Endothelial cell of umbilical vein (primary cell): ENCODE data around the gene EEF1AKMT3. TPM values are rescaled to one million over a fixed set of nuclear protein-coding genes. Genes with fewer than 3 reads are reported as not detected.

ENCODE experiments used
- BruUV-seq: library from RNA; stranded (reverse); fragments of 400-500 nt; replicated peaks from 2 replicates; lab custom pipeline; 2021; lab: Mats Ljungman, UMichigan
- CTCF ChIA-PET: fragments of 300-600, 350-600 bp; sonication (Branson Sonifier 250); formaldehyde crosslinking; loops from one replicate; lab custom pipeline; 2021; ENCODE audit warnings: antibody characterized with exemption, inconsistent platforms; lab: Charles Lee
- POLR2A ChIA-PET: fragments of 300-600, 350-600 bp; sonication (Branson Sonifier 250); formaldehyde crosslinking; loops from one replicate; lab custom pipeline; 2021; ENCODE audit warnings: antibody characterized with exemption, inconsistent platforms; lab: Charles Lee
- DNase-seq: peaks from one replicate; pipeline ENCODE4 v3.0.0-alpha.2; 2011; ENCODE audit warnings: low read depth, low spot score
- FAIRE-seq: peaks from 2 replicates; lab custom pipeline; 2011; peaks lifted over from hg19 to GRCh38; lab: Jason Lieb, UNC
- H2AFZ ChIP-seq: 2 replicates; pipeline ENCODE4 v1.6.0; 2012; ENCODE audit warnings: low read depth, low read length, control low read depth, inconsistent platforms
- H3K27ac ChIP-seq: 2 replicates; pipeline ENCODE4 v1.5.1; 2011; ENCODE audit warnings: low read depth, mild to moderate bottlenecking, control low read depth, low read length, moderate library complexity; ENCODE audit not compliant: insufficient read depth
- H3K27me3 ChIP-seq, 2 experiments: 2 replicates each; pipeline versions ENCODE4 v1.6.0 to v1.6.1; 2011; ENCODE audit warnings: low read length in 2 of 2, mixed read lengths in 1 of 2; ENCODE audit not compliant: control insufficient read depth in 2 of 2, insufficient read depth in 2 of 2
- H3K36me3 ChIP-seq, 2 experiments: 2 replicates in 1 of 2; 3 replicates in 1 of 2; pipeline ENCODE4 v1.5.1; 2011; ENCODE audit warnings: low read length in 2 of 2, mild to moderate bottlenecking in 1 of 2, moderate library complexity in 1 of 2; ENCODE audit not compliant: control insufficient read depth in 2 of 2, insufficient read depth in 2 of 2; ENCODE audit errors: extremely low read depth in 1 of 2
- H3K4me1 ChIP-seq: 3 replicates; pipeline ENCODE4 v1.5.1; 2011; ENCODE audit warnings: mild to moderate bottlenecking, low read length; ENCODE audit not compliant: control insufficient read depth, insufficient read depth; ENCODE audit errors: extremely low read depth
- H3K4me2 ChIP-seq: 2 replicates; pipeline ENCODE4 v1.6.1; 2011; ENCODE audit warnings: low read length, control low read depth, mixed read lengths; ENCODE audit not compliant: insufficient read depth
- H3K4me3 ChIP-seq, 3 experiments: fragments of 200-600 bp in 1 of 3; sonication (generic), shearing (Covaris generic) in 1 of 3; replicated peaks in 1 of 3; 2 replicates each; pipeline ENCODE4 v1.5.1; 2011 to 2016; ENCODE audit warnings: control low read depth in 3 of 3, low read length in 3 of 3, mild to moderate bottlenecking in 2 of 3, inconsistent platforms in 1 of 3, low read depth in 1 of 3, moderate library complexity in 1 of 3; ENCODE audit not compliant: insufficient read depth in 1 of 3
- H3K79me2 ChIP-seq: 2 replicates; pipeline ENCODE4 v1.6.0; 2012; ENCODE audit warnings: low read length, inconsistent platforms; ENCODE audit not compliant: control insufficient read depth, insufficient read depth
- H3K9ac ChIP-seq: replicated peaks from 2 replicates; pipeline ENCODE3; 2011; ENCODE audit warnings: low read length, control low read depth; ENCODE audit not compliant: insufficient read depth; ENCODE audit errors: extremely low read depth
- H3K9me1 ChIP-seq: replicated peaks from 3 replicates; pipeline ENCODE4 v1.6.0; 2011; ENCODE audit warnings: mild to moderate bottlenecking, low read length; ENCODE audit not compliant: control insufficient read depth, insufficient read depth; ENCODE audit errors: extremely low read depth
- H3K9me3 ChIP-seq: replicated peaks from 2 replicates; pipeline ENCODE4 v1.5.1; 2012; ENCODE audit warnings: low read length, inconsistent platforms; ENCODE audit not compliant: control insufficient read depth, insufficient read depth
- H4K20me1 ChIP-seq: replicated peaks from 2 replicates; pipeline ENCODE3; 2011; ENCODE audit warnings: mild to moderate bottlenecking, low read length; ENCODE audit not compliant: control insufficient read depth, insufficient read depth; ENCODE audit errors: extremely low read depth
- EZH2 ChIP-seq: IDR thresholded peaks from 2 replicates; pipeline ENCODE4 v1.6.1; 2012; ENCODE audit warnings: borderline replicate concordance, low read depth, mild to moderate bottlenecking, moderate library complexity, low read length, inconsistent platforms; ENCODE audit not compliant: severe bottlenecking
- FOS ChIP-seq: IDR thresholded peaks from 2 replicates; pipeline ENCODE4 v1.6.1; 2011; ENCODE audit warnings: mild to moderate bottlenecking, low read length, moderate library complexity, borderline replicate concordance; ENCODE audit not compliant: insufficient read depth
- GATA2 ChIP-seq: IDR thresholded peaks from 2 replicates; pipeline ENCODE4 v1.7.0; 2011; ENCODE audit warnings: low read depth, mild to moderate bottlenecking, moderate library complexity, mixed read lengths, low read length; ENCODE audit not compliant: insufficient read length, insufficient read depth
- JUN ChIP-seq: IDR thresholded peaks from 2 replicates; pipeline ENCODE4 v1.6.1; 2011; ENCODE audit warnings: borderline replicate concordance, low read depth; ENCODE audit not compliant: insufficient read length, insufficient read depth
- MYC ChIP-seq: IDR thresholded peaks from one replicate; pipeline ENCODE4 v1.6.1; 2011; ENCODE audit warnings: mild to moderate bottlenecking, low read depth, low read length
- POLR2A ChIP-seq: IDR thresholded peaks from 2 replicates; pipeline ENCODE4 v1.6.1; 2012; ENCODE audit warnings: low read depth, mild to moderate bottlenecking, control low read depth, low read length
- POLR2AphosphoS5 ChIP-seq: IDR thresholded peaks from 2 replicates; pipeline ENCODE4 v1.6.1; 2012; ENCODE audit warnings: low read depth, mild to moderate bottlenecking, control low read depth, low read length, moderate library complexity; ENCODE audit not compliant: insufficient read depth
- dilution Hi-C: fragments of 300-500 bp; cut with MboI; formaldehyde crosslinking; loops from one replicate; pipeline ENCODE4 v1.15.0; 2019; ENCODE audit warnings: low sequenced_read_pairs; ENCODE audit not compliant: extremely low pct_ligation_motif_present
- intact Hi-C: fragments of 100-400 bp; cut with micrococcal nuclease; formaldehyde crosslinking; loops from one replicate; pipeline ENCODE4 v1.10.0; 2022
- polyA plus RNA-seq, 4 experiments: library from polyadenylated mRNA; depleted of rRNA in 3 of 4; stranded (reverse) in 3 of 4; unstranded in 1 of 4; fragments of >200 nt; gene quantifications; 2 replicates each; pipeline versions ENCODE4 v1.2.1 to v1.2.3, GENCODE V29; 2011 to 2012; ENCODE audit warnings: missing spikeins in 1 of 4
- total RNA-seq: library from RNA; stranded (reverse); gene quantifications from 2 replicates; pipeline ENCODE4 v1.2.3, GENCODE V29; 2021
- TF ChIP-seq, protein P1 (sequence below): IDR thresholded peaks from 2 replicates; pipeline ENCODE4 v1.6.1; 2011; ENCODE audit not compliant: insufficient read depth, insufficient read length
- TF ChIP-seq, protein P2 (sequence below), 2 donors: IDR thresholded peaks; 1 replicate in 1 of 2; 2 replicates in 1 of 2; pipeline ENCODE4 v1.5.1; 2011; ENCODE audit warnings: low read length in 2 of 2, mild to moderate bottlenecking in 2 of 2, moderate library complexity in 2 of 2, control low read depth in 1 of 2, inconsistent platforms in 1 of 2, low read depth in 1 of 2; ENCODE audit not compliant: insufficient read depth in 1 of 2; ENCODE audit errors: extremely low read depth in 1 of 2

EEF1AKMT3 gene
- total and polyA plus RNA-seq, 2 donors (not counting 3 experiments of a cell fraction or from before 2014, with no cell fraction given) = 7.9 to 8.8 TPM

DNA sequence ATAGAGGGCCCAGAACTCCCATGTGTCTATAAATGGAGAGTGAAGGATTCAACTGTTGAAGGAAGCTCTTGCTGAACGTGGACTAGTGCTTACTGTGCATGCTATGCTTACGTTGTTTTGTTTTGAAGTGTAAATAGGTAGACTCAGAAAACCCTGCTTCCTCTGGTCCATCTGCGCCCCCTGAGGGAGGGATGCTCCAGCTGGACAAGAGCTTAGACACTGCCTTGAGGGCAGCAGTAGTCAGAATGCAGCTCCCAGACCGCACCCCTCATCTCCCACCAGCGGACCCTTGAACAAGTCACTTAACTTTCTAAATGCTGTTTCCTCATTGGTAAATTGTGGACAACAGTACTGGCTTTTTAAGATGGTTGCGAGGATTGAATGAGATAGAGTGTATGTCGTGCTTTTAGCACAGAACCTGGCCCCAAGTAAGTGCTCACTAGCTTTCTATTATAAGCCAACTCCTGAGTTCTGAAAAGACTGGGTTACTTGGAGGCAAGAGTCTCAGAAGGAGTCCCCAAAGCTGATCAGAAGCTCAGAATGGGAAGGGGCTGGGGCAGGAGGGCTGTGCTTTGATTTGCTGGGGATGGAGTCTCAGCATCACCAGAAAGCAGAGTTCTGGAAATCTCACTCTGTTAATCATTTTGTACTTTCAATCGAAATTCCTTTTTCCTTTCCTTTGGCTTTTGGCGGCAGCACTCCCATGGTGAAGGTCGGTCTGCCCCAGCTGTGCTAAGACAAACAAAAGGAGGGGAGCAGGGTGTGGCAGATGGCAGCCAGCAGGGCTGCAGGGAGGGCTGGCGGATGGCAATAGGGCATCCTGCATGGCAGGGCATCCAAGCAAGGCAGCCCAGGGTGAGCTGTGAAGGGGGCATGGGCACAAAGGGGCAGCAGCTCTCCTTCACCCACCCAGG lies 49.4 kb upstream of the EEF1AKMT3 start:
- no peak for DNase-seq
- POLR2A ChIA-PET = no interaction called here
- Histone ChIP-seq H3K4me3 (no peak overlapping the region), H3K27ac (no peak overlapping the region), H3K4me2 (no peak overlapping the region), H4K20me1 (no peaks in the 10 kb centered on the region), H3K27me3 (no peaks in the 10 kb centered on the region), H2AFZ (no peak overlapping the region), H3K9me3 (no peaks in the 10 kb centered on the region), H3K36me3 (peaks cover 0 to 18% of the 10 kb centered on the region in 2 experiments), H3K79me2 (no peaks in the 10 kb centered on the region), H3K9ac (no peak overlapping the region), H3K9me1 (no peaks in the 10 kb centered on the region), H3K4me1 (peaks cover 7% of the 10 kb centered on the region)
- TF ChIP-seq EZH2 = no peak
- TF ChIP-seq FOS = no peak
- no peak for TF ChIP-seq POLR2AphosphoS5
- TF ChIP-seq, protein P1, sequence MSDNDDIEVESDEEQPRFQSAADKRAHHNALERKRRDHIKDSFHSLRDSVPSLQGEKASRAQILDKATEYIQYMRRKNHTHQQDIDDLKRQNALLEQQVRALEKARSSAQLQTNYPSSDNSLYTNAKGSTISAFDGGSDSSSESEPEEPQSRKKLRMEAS = no peak
- TF ChIP-seq, protein P2, sequence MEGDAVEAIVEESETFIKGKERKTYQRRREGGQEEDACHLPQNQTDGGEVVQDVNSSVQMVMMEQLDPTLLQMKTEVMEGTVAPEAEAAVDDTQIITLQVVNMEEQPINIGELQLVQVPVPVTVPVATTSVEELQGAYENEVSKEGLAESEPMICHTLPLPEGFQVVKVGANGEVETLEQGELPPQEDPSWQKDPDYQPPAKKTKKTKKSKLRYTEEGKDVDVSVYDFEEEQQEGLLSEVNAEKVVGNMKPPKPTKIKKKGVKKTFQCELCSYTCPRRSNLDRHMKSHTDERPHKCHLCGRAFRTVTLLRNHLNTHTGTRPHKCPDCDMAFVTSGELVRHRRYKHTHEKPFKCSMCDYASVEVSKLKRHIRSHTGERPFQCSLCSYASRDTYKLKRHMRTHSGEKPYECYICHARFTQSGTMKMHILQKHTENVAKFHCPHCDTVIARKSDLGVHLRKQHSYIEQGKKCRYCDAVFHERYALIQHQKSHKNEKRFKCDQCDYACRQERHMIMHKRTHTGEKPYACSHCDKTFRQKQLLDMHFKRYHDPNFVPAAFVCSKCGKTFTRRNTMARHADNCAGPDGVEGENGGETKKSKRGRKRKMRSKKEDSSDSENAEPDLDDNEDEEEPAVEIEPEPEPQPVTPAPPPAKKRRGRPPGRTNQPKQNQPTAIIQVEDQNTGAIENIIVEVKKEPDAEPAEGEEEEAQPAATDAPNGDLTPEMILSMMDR (IDR thresholded peaks at IDR 0.05; ENCODE audit: extremely low read depth in 1 of 2, insufficient read depth in 1 of 2, low read depth in 1 of 2, low read length in 2 of 2) = no peak
- no peak for TF ChIP-seq POLR2A
- TF ChIP-seq JUN = no peak
- TF ChIP-seq MYC = no peak
- TF ChIP-seq GATA2 = no peak
- intact Hi-C loops (no loop called here), dilution Hi-C loops (no loop called here)
- FAIRE-seq = no peak
- BruUV-seq = no TSS peak
- CTCF ChIA-PET = interaction anchor here (0.6 to 4.6 kb wide), 3 partner anchors 13 to 14 kb away, joined by 4 to 48 read pairs (median 4); partner anchors contain the start of gene AGAP2
